NB4 (cell line): ENCODE data around the gene SPINK9.

Source experiments
- DNase-seq: peaks from one replicate; pipeline ENCODE4 v3.0.0; 2010; ENCODE audit warnings: low read depth
- H3K4me3 ChIP-seq: one replicate; pipeline ENCODE4 v1.5.1; 2011; ENCODE audit warnings: mild to moderate bottlenecking, low read depth, low read length, moderate library complexity
- MYC ChIP-seq: IDR thresholded peaks from 2 replicates; pipeline ENCODE4 v1.6.1; 2011; ENCODE audit warnings: low read depth, low read length
- POLR2A ChIP-seq: IDR thresholded peaks from 2 replicates; pipeline ENCODE4 v1.6.1; 2011; ENCODE audit warnings: mild to moderate bottlenecking; ENCODE audit not compliant: insufficient read length; ENCODE audit errors: extremely low read depth
- TF ChIP-seq, protein P1 (sequence below): IDR thresholded peaks from one replicate; pipeline ENCODE4 v1.5.1; 2012; ENCODE audit warnings: low read depth, low read length
- TF ChIP-seq, protein P2 (sequence below): IDR thresholded peaks from 2 replicates; pipeline ENCODE4 v1.6.1; 2011; ENCODE audit warnings: low read depth, low read length

SPINK9 gene

GRCh38 chr5:148382961-148383360 lies 47.6 kb downstream of the SPINK9 start:
- H3K4me3 ChIP-seq = peak overlapping the region; percentile 91
- DNase-seq = no peak
- TF ChIP-seq, protein P1, sequence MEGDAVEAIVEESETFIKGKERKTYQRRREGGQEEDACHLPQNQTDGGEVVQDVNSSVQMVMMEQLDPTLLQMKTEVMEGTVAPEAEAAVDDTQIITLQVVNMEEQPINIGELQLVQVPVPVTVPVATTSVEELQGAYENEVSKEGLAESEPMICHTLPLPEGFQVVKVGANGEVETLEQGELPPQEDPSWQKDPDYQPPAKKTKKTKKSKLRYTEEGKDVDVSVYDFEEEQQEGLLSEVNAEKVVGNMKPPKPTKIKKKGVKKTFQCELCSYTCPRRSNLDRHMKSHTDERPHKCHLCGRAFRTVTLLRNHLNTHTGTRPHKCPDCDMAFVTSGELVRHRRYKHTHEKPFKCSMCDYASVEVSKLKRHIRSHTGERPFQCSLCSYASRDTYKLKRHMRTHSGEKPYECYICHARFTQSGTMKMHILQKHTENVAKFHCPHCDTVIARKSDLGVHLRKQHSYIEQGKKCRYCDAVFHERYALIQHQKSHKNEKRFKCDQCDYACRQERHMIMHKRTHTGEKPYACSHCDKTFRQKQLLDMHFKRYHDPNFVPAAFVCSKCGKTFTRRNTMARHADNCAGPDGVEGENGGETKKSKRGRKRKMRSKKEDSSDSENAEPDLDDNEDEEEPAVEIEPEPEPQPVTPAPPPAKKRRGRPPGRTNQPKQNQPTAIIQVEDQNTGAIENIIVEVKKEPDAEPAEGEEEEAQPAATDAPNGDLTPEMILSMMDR = no peak
- TF ChIP-seq, protein P2, sequence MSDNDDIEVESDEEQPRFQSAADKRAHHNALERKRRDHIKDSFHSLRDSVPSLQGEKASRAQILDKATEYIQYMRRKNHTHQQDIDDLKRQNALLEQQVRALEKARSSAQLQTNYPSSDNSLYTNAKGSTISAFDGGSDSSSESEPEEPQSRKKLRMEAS = no peak
- no peak for TF ChIP-seq MYC

GRCh38 chr5:148383564-148384379 lies 48.4 kb downstream of the SPINK9 start, which contains the start of gene FBXO38:
TSS of gene FBXO38 (plus strand) at chr5:148383958. CDS start at chr5:148394777, 10,819 bp downstream.
- H3K4me3 ChIP-seq = peak within 1 kb of the TSS; percentile 91
- DNase-seq = peak; percentile 97
- TF ChIP-seq MYC = peak; percentile 76
- TF ChIP-seq, protein P1 = no peak
- peak; percentile 78 for TF ChIP-seq POLR2A
- TF ChIP-seq, protein P2 = peak; percentile 75

- H3K4me3 ChIP-seq = peak overlapping the region; percentile 91
- TF ChIP-seq, protein P2 = no peak
- TF ChIP-seq MYC (no peak), POLR2A (no peak)
- TF ChIP-seq, protein P1 = no peak
- DNase-seq = no peak
These were observed 49.0 kb downstream of the SPINK9 start for GRCh38 chr5:148384380-148384737.

- TF ChIP-seq POLR2A = no peak
- TF ChIP-seq, protein P1 = no peak
- TF ChIP-seq, protein P2 = no peak
- TF ChIP-seq MYC = no peak
- H3K4me3 ChIP-seq = peak overlapping the region; percentile 91
- DNase-seq = no peak
These were observed 49.7 kb downstream of the SPINK9 start for GRCh38 chr5:148385094-148385493.

- no peak for TF ChIP-seq MYC
- no peak for TF ChIP-seq POLR2A
- TF ChIP-seq, protein P1 = no peak
- TF ChIP-seq, protein P2 = no peak
- no peak overlapping the region for H3K4me3 ChIP-seq
- DNase-seq = no peak
These were observed 50.7 kb downstream of the SPINK9 start for GRCh38 chr5:148386041-148386440.
